SH-SY5Y (cell line): Measurements from ENCODE around the gene AKAP10.

Experiments
- GATA2 ChIP-seq: IDR thresholded peaks from 2 replicates; pipeline ENCODE4 v1.6.1; 2011; ENCODE audit warnings: mild to moderate bottlenecking, low read depth, low read length
- GATA3 ChIP-seq: IDR thresholded peaks from 2 replicates; pipeline ENCODE4 v1.6.1; 2011; ENCODE audit warnings: low read depth, mild to moderate bottlenecking, low read length, moderate library complexity

DNA sequence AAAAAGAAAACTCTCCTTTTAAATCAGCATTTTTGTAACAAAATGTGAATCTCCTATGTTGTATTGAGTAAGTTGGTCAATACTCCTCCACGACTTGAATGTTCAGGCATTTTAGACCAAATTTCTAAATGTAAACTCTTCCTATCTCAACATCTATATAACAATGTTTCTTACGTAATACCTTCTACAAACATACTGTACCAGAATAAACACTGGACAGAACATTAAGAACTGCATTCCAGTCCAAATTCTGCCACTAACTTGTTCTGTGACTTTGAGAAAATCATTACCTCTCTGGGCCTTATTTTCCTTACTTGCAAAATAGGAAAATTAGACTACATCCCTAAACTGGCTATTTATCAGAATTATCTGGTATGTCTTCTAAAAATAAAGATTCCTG is 40.1 kb downstream of the AKAP10 start:
- TF ChIP-seq GATA2 = no peak
- no peak for TF ChIP-seq GATA3
